Endodermal cell (in vitro differentiated cells): Measurements from ENCODE around the gene TBX18. TPM values are rescaled to one million over a fixed set of nuclear protein-coding genes. Genes with fewer than 3 reads are reported as not detected.

Source experiments
- DNase-seq: peaks from one replicate; pipeline ENCODE4 v3.0.0-alpha.2; 2017
- H3K27ac ChIP-seq: 2 replicates; pipeline ENCODE4 v1.5.1; 2013; ENCODE audit warnings: mild to moderate bottlenecking, low read depth, low read length, moderate library complexity
- H3K27me3 ChIP-seq: 2 replicates; pipeline ENCODE4 v1.6.1; 2013; ENCODE audit warnings: mild to moderate bottlenecking, low read length, moderate library complexity; ENCODE audit not compliant: insufficient read depth, control insufficient read depth, poor library complexity, severe bottlenecking
- H3K36me3 ChIP-seq: 2 replicates; pipeline ENCODE4 v1.7.0; 2013; ENCODE audit warnings: mild to moderate bottlenecking, low read length, moderate library complexity; ENCODE audit not compliant: control insufficient read depth, insufficient read depth
- H3K4me1 ChIP-seq: one replicate; pipeline ENCODE4 v1.7.0; 2013; ENCODE audit warnings: low read length; ENCODE audit not compliant: control insufficient read depth, insufficient read depth
- H3K4me3 ChIP-seq: 2 replicates; pipeline ENCODE4 v1.5.1; 2013; ENCODE audit warnings: mild to moderate bottlenecking, low read length, moderate library complexity
- H3K9ac ChIP-seq: 2 replicates; pipeline ENCODE4 v1.6.1; 2013; ENCODE audit warnings: mild to moderate bottlenecking, low read length, moderate library complexity; ENCODE audit not compliant: poor library complexity, severe bottlenecking; ENCODE audit errors: extremely low read depth
- H3K9me3 ChIP-seq: 2 replicates; pipeline ENCODE4 v1.6.1; 2013; ENCODE audit warnings: mild to moderate bottlenecking, low read length, moderate library complexity; ENCODE audit not compliant: control insufficient read depth
- H3K27ac Mint-ChIP-seq: 2 replicates; pipeline ENCODE4 v1.8.0; 2020; ENCODE audit warnings: mixed read lengths
- H3K27me3 Mint-ChIP-seq: 2 replicates; pipeline ENCODE4 v1.8.0; 2021; ENCODE audit warnings: mild to moderate bottlenecking, mixed read lengths; ENCODE audit not compliant: insufficient read depth
- H3K36me3 Mint-ChIP-seq: 2 replicates; pipeline ENCODE4 v1.8.0; 2020; ENCODE audit warnings: low read depth, mixed read lengths
- H3K4me1 Mint-ChIP-seq: 2 replicates; pipeline ENCODE4 v1.8.0; 2020; ENCODE audit warnings: mixed read lengths
- H3K4me3 Mint-ChIP-seq: 2 replicates; pipeline ENCODE4 v1.8.0; 2020; ENCODE audit warnings: mild to moderate bottlenecking, moderate library complexity, mixed read lengths
- H3K9me3 Mint-ChIP-seq: 2 replicates; pipeline ENCODE4 v1.8.0; 2020; ENCODE audit warnings: mild to moderate bottlenecking, mixed read lengths
- WGBS, 2 experiments: methylation state at CpG; one replicate each; pipeline versions ENCODE4 v1.1.5 to v1.1.7; 2013; ENCODE audit warnings: missing lambda C conversion rate in 2 of 2, mixed read lengths in 1 of 2; ENCODE audit not compliant: insufficient coverage in 1 of 2, insufficient read length in 1 of 2; 5-methylcytosine and 5-hydroxymethylcytosine counted together
- total RNA-seq, 2 donors: library from RNA; stranded (reverse); fragmentation: NEBNext Ultra II Directional in 1 of 2; extraction: Animal tissue kit (Norgen Biotek cat#: 25700) in 1 of 2; gene quantifications; 2 replicates in 1 of 2; 3 replicates in 1 of 2; pipeline ENCODE4 v1.2.1, GENCODE V29; 2021
- TF ChIP-seq, protein P1 (sequence below): fragments of 200-600 bp; sonication (generic); conservative IDR thresholded peaks from 2 replicates; pipeline ENCODE4 v1.5.0; 2021; ENCODE audit warnings: antibody characterized with exemption, mild to moderate bottlenecking

The TBX18 gene
- total RNA-seq, 2 donors from 2014 or later: 1.3 to 2.3 TPM

DNA sequence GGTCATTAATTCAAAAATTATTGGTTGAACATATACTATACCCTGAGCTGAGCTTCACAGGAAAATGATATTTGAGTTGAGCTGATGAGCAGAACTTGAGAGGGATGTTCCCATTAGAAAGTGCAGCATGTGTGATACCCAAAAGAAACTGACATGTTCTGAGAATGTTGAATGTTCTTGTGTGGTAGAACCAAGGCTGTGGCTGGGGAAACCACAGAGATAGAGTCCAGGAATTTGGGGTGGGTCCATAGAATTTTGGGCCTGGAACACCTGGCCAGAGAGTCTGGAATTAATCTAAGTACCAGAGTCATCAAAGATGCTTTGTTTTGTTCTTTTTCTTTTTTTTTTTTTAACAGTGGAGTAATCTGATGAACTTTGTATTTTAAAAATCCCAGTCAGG lies 88.7 kb downstream of the TBX18 start:
- Mint-ChIP-seq H3K9me3 (no peaks in the 10 kb centered on the region), H3K4me3 (no peak overlapping the region), H3K27me3 (no peaks in the 10 kb centered on the region), H3K4me1 (no peaks in the 10 kb centered on the region), H3K36me3 (no peaks in the 10 kb centered on the region), H3K27ac (no peak overlapping the region)
- H3K4me1 ChIP-seq: no peaks in the 10 kb centered on the region
- H3K36me3 ChIP-seq: no peaks in the 10 kb centered on the region
- H3K27ac ChIP-seq: no peak overlapping the region
- H3K9me3 ChIP-seq: no peaks in the 10 kb centered on the region
- H3K4me3 ChIP-seq: no peak overlapping the region
- no peak for DNase-seq
- H3K9ac ChIP-seq: no peak overlapping the region
- TF ChIP-seq, protein P1, sequence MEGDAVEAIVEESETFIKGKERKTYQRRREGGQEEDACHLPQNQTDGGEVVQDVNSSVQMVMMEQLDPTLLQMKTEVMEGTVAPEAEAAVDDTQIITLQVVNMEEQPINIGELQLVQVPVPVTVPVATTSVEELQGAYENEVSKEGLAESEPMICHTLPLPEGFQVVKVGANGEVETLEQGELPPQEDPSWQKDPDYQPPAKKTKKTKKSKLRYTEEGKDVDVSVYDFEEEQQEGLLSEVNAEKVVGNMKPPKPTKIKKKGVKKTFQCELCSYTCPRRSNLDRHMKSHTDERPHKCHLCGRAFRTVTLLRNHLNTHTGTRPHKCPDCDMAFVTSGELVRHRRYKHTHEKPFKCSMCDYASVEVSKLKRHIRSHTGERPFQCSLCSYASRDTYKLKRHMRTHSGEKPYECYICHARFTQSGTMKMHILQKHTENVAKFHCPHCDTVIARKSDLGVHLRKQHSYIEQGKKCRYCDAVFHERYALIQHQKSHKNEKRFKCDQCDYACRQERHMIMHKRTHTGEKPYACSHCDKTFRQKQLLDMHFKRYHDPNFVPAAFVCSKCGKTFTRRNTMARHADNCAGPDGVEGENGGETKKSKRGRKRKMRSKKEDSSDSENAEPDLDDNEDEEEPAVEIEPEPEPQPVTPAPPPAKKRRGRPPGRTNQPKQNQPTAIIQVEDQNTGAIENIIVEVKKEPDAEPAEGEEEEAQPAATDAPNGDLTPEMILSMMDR: no peak
- no peaks in the 10 kb centered on the region for H3K27me3 ChIP-seq

DNA sequence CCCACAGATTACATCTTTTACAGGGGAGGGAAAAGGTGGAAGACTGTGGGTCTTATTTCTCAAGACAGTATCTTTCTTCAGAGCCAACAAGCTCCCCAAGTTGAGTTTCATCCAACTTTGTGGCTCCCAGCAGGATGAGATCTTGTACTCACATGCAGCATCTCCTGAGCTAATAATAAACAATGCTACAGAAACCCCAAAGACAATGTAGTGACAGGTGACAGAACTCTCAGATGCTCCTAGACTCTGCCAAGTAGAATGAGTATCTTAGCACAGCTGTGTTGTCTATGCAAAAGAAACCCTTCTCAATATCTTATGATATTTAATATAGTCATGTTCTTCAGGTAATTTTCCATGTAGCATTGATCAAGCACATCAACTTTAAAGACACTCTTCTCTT lies 90.0 kb downstream of the TBX18 start:
- no peak overlapping the region for H3K27ac Mint-ChIP-seq
- no peak overlapping the region for H3K27ac ChIP-seq
- no peaks in the 10 kb centered on the region for H3K9me3 ChIP-seq
- no peaks in the 10 kb centered on the region for H3K36me3 ChIP-seq
- no peaks in the 10 kb centered on the region for H3K27me3 ChIP-seq
- H3K9ac ChIP-seq: no peak overlapping the region
- no peaks in the 10 kb centered on the region for H3K4me1 Mint-ChIP-seq
- H3K4me3 Mint-ChIP-seq: no peak overlapping the region
- no peak overlapping the region for H3K4me3 ChIP-seq
- H3K4me1 ChIP-seq: no peaks in the 10 kb centered on the region
- no peaks in the 10 kb centered on the region for H3K36me3 Mint-ChIP-seq
- no peak for DNase-seq
- TF ChIP-seq, protein P1: no peak
- no peaks in the 10 kb centered on the region for H3K27me3 Mint-ChIP-seq
- no peaks in the 10 kb centered on the region for H3K9me3 Mint-ChIP-seq

DNA sequence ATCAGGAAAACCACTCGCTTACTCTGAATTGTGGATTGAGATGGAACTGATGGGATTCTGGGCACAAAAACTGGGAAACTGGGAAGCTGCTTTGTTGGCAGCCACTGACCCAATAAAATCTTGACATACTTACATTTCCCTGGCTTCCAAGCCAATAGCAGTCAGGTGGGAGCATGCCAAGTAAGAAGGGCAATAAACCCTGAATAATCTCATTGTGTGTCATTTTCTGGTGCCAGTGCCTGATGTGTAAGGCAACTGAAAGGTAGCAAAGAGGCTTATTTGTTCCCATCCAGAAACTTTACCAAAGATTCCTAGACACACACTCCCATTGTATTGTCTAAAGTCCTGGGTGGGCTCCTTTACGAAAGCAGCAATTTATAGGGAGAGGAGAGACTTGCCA lies 93.2 kb downstream of the TBX18 start:
- H3K27ac Mint-ChIP-seq: no peak overlapping the region
- WGBS, 2 experiments: 81% methylated on average over 2 of the region's 2 CpGs; no CpG with 5 or more reads in 1 of the 2 experiments
- DNase-seq: no peak

More for the DNA sequence above, 93.2 kb downstream of the TBX18 start:
- TF ChIP-seq, protein P1: no peak
- Mint-ChIP-seq H3K9me3 (no peaks in the 10 kb centered on the region), H3K4me3 (no peak overlapping the region), H3K4me1 (peaks cover under 1% of the 10 kb centered on the region), H3K36me3 (no peaks in the 10 kb centered on the region), H3K27me3 (no peaks in the 10 kb centered on the region)
- Histone ChIP-seq H3K9me3 (no peaks in the 10 kb centered on the region), H3K4me3 (no peak overlapping the region), H3K27ac (no peak overlapping the region), H3K36me3 (no peaks in the 10 kb centered on the region), H3K27me3 (no peaks in the 10 kb centered on the region), H3K9ac (no peak overlapping the region), H3K4me1 (no peaks in the 10 kb centered on the region)
